Measurements from ENCODE around the gene CTNNBL1.
"Not testable (repeated sequence)": the region's sequence is repeated elsewhere in the genome, so short reads cannot be mapped to it uniquely, and the experiment has no call there.

The CTNNBL1 gene

DNA sequence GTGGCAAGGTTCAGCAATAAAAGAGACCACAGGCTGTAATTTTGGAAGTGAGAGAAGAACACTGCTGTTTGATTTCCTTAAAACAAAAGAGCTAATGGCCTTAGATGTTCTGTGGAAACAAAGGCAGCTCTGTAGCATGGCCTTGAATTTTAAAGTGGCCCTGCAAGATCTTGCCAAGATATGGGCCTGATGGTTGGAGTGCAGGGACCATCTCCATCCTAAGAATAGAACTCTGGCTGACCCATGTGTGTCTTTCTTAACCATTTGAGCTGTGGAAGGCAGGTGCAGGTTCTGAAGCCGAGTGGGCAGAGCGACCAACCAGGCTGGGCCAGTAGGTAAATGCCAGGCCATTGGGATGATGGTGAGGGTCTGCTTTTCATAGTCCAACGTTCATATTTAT is 135.3 kb downstream of the CTNNBL1 start:
- no peak for DNase-seq

DNA sequence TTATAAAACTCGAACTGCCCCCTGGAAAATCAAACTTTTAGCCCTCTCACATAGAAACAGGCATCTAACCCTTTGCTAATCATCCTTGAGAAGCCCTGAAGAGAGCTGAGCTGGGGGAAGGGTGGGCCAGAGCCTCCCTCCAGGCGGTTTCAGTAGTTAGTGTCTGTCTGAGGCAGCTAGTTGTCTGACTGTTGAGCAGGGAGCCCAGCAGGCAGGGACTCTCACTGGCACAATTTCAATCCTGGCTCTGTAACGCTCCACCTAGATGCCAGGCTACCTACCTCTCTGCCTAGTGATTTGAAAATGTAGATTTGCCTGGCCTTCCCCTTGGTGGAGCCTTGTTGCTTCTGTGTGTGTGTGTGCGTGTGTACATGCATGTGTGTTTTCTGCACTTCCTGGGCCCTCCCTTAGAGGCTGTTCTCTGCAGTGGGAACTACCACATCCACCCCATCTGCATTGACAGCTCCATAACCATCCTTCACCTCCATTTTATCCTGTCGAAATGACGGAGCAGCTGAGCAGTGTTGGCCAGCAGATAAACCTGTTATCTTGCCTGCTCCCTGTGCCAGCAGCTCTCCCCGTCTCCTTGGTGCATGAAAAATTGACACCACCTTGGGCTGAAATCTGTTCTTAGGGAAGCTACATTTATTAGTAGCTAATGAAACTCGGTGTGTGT is 139.5 kb downstream of the CTNNBL1 start:
- DNase-seq, result no peak

DNA sequence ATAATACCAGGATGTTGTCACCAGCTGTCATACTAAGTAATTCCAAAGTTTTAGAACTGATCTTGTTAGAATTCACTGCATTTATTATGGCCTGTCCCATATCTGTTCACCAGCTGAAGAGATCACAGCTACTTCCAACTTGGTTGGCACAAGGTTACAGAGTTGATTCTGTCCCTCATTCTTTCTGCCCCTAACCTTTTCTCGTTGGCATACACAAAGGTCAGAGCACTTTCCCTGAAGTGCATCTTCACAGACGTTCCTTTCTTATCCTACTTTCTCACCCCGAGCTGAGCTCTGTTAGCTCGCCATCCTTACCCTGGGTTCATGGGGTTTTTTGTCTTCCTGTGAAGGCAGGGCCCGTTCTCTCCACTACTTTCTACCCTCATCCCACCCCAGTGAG is 143.1 kb downstream of the CTNNBL1 start:
- DNase-seq, result no peak

DNA sequence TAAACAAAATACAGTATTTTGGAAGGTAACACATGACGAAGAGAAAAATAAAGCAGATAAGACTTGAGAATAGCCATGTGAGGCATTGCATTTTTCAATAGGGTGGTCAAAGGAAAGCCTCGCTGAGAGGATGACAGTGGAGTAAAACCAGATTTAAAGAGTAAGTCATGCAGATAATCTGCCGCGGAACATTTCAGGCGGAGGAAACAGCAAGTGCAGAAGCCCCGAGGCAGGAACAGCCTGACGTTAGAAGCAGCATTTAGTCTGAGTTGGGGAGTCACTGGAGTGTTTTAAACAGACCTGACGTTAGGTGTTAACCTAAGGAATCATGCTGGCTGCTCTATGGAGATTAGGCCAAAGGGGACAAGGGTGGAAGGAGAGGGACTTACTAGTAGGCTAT is 144.1 kb downstream of the CTNNBL1 start:
- no peak for DNase-seq

DNA sequence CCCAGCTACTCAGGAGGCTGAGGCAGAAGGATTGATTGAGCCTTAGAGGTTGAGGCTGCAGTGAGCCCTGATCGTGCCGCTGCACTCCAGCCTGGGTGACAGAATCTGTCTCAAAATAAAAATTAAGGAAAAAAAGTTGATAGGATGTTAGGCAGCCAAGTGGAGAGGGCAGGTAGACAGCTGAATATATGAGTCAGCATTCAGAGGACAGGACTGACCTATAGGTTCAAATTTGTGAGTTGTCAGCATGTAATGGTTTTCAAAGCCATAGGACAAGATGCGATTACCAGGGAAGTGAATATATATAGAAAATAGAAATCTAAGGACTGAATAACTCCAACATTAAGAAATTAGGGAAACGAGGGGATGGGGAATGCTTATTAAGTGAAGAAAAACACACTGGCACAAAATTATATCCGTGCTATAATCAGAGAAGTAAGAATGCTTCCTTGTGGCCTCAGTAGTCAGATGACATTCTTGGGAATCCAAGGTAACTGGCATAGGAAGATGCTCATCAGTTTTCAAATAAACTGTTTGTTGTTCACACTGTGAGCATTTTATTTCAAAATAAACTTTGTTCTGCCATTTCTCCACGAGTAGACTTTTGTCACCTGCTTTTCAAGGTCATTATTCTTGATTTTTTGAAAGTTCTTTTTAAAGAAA is 145.1 kb downstream of the CTNNBL1 start:
- no peak for DNase-seq

DNA sequence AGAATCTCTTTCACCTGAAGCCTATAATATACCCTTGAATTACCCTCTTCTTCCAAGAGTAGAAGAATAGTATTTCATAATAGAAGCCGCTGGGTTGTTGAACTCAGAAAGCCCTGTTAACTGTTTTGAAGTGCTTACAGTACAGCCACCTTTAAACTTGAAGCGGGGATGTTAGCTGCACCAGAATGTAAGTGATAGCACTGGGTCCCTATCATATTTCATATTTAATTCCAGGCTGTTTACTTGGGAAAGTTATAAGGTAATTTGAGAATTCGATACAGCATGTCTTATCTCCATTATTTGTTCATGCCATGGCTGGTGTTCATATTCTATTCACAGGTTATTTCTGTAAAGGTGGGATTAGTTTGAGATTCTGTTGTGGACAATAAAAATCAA is 145.6 kb downstream of the CTNNBL1 start:
- no peak for DNase-seq

DNA sequence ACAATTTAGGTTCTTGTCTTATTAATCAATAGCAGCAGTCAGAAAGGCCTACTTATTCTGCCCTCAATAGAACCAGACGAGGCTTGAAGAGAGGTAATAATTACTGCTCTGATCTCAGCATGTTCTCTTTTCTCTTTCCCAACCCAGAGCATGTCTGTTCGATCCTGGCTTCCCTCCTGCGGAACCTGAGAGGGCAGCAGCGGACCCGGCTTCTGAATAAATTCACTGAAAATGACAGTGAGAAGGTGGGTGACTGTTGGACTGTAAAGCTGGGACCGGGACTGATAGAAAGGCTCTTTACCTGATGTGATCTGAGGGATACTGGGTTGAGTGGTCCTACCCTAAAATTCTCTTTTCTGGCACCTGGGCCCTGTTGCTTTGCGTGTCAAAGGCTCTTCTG is 146.1 kb downstream of the CTNNBL1 start:
- DNase-seq, result no peak

DNA sequence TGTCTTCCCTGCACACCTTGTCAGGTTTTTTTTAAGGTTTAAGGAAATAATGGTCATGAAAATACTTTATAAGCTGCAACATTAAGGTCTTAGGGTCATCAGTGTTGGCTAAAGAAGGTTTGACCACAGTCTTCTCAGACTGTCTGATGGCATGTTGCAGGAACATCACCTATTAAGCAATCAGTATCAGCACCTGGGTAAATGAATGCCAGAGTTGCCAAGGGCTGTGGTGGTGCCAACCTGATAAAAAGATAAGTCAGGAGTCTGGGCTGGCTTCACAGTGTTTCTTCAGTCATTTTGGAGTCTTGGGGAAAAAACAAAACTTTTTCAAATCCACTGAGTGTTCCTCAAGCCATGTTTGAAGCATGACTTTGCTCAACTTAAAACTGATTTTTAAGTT is 147.6 kb downstream of the CTNNBL1 start:
- DNase-seq, result no peak

DNA sequence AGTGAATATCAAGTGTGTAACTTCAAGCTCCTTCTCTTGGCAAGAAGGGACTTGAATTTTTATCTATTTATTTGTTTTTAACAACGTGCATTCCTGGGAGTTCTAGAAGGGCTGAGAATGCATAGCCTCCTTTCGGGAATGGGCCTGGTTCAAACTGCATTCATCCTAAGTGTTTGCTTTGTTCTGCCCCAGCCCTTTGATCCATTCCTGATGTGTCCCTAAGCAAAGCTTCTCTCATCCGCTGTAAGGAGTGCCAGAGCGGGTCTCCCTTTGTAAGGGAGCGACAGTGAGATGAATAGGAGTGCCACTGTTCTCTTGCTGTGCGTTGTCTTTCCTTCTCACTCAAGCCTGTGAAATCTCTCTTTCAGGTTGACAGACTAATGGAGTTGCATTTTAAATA is 148.1 kb downstream of the CTNNBL1 start:
- no peak for DNase-seq

DNA sequence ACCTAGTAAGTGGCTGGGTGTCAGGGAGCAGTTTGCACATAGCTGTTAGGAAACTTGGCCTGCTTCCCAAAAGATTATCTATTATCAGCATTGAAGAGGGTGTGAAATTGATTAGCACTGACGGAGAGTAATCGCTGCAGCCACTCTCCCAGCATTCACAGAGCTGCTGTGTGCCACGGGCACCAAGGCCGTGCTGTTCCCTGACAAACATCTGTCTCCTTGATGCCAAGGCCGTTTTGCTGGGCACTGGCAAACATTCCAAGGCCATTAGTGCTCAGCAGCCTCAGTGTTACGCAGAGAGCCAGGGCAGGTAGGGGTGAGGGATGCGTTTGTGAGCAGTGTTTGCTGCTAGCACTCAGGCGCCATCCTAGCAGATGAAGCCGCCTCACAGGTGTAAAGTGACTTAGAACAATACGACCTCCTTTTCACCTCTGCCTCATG is 151.4 kb downstream of the CTNNBL1 start:
- DNase-seq, result no peak

DNA sequence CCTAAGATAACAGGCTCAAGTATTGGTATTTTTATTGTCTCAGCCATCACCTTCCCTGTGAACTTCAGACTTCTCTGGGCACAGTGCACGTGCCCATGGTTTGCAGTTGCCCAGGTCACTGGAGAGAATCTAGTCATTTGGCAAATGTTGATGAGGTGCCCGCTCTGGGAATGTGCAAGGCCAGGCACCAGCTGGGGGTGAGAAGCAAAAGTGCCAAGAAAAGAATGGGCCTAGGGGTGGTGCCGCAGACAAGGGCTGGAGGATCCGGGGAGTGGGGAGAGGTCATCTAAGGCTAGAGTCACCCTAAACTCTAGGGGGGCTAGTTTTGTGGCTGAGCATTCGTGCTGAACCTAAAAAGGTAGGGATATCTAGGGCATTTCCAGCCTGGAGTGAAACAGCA is 152.0 kb downstream of the CTNNBL1 start:
- no peak for DNase-seq

DNA sequence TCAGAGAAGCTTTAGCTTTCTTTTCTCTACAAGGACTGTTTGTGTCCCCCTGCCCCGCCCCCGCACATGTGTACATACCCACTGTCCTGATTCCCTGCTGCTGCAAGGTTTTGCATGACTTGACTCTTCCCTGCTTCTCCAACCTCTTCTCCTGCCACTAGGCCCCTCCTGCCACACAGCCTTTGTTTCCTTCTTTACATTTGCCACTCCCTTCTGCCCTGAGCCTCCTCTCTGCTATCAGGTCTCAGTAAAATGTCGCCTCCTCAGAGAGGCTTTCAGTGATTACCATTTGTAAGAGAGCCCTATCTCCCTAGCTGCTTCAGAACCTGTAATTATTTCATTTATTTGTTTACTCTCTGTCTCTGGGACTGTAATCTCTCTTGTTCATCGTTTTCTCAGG is 152.7 kb downstream of the CTNNBL1 start:
- DNase-seq, result no peak

DNA sequence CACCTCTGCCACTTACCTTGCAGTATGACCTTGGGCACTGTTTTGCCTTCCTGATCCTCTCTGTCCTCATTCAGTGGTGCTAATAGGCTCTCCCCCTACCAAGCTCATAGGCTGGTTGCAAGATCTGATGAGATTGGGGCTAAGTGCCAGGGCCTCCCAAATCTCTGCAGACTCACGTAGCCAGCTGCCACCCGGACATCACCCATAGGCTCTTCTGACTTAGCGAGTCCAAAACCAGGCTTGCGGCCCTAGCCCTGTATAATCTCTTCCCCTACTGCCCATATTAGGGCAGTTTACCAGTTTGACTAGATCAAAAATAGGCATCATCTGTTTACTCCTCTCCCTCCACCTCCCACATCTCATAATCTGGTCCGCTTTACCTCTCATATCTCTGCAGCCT is 154.9 kb downstream of the CTNNBL1 start:
- no peak for DNase-seq

DNA sequence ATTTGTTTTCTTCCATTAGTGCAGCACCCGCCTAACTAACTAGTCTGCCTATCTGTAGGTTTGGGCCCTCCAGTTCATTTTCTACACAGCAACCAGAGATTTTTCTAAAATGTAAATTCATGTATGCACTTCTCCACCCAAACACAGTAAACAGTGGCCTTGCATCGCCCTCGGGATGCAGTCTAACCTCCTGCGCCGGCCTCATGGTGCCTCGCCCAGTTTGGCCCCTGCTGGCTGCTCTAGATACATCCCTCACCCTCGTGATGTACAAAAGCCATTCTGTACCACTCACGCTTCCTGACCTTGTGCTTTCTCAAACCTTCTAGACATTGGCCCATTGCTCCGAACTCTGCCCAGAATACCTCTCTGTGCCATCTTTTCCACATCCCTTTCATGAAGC is 155.3 kb downstream of the CTNNBL1 start:
- no peak for DNase-seq

DNA sequence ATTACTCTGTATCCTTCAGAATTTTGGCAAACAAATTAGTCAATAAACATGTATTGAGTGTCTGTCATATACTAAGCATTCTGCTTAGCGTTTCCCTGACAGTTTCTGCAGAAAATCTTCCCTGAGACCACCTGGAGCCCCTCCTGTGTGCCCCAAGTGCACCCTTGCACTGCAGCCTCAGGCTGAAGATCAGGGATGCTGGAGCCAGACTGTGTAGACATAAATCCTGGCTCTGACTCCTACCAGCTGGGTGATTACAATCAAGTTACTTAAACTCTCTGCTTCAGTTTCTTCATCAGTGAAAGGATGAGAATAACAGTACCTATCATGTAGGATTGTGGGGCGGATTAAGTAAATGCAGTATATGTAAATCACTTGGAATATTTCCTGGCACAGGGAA is 155.7 kb downstream of the CTNNBL1 start:
- DNase-seq, result no peak

DNA sequence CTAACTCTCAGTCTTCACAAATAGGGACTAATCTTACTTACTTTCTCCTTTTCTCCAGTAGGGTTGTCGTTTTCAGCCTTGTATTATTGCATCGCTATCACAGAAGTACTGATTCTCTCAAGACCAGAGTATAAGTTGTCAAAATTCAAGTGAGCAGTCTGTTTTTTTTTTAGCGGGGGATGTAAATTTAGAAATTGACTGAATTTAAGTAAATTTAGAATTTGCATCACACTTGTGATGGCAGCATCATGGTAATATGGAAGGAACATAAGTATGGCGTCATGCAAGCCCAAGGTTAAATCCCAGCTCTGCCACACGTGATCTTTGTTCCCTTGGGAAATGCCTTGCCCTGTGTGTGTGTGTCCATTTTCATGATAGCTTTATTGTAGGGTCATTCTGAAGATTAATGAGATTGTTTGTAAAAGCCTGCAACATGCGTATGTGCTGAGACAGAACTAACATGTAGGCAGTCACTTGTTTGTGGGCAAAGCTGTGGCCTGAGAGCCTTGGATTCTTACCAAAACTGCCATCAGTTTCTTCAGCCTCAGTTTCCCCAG is 156.3 kb downstream of the CTNNBL1 start:
- DNase-seq, result no peak

DNA sequence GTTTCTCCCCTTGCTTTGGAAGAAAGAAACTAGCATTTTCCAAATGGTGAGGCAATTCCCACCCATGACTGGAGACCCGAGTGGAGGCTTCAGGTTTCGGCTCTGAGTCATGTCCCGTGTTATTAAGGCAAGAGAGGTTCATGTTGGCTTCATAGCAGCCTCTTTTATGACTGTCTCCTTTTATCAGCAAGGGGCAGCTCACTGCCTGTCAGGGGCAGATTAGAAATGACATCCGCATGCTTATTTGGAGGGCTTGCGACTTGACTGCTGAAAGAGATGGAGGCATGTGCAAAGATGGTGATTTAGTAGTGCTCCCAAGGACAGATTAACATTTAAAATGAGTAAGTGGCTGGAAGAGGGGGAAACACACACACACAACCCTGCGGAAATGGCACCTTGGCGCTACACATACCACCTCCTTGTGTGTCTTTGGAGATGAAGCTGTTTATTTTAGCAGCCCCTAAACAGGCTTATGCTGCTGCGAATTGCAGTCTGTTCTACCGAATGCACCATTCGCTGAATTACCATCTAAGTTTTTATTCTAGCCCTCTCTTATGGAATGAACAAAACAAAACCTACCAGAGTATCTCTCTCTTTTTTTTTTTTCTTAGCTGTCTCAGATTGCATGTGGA is 157.0 kb downstream of the CTNNBL1 start:
- DNase-seq, result no peak

DNA sequence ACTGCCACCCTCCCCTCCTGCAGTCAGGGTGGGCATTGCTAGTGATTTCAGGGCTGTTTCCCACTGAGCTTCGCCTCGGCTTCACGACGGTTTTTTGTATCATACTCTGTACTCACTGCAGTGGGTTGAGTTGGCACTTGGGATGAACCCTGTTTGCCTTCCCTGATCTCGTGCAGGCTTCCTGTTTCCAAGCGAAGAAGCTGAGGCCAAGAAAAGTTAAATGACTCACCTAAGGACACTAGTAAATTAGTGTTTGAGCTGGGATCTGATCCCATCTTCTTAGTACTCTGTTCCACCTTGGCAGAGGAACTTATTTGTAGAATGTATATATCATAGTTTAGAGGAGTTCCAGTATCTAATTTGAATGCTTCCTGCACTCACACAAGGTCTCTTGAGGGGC is 158.8 kb downstream of the CTNNBL1 start:
- no peak for DNase-seq

DNA sequence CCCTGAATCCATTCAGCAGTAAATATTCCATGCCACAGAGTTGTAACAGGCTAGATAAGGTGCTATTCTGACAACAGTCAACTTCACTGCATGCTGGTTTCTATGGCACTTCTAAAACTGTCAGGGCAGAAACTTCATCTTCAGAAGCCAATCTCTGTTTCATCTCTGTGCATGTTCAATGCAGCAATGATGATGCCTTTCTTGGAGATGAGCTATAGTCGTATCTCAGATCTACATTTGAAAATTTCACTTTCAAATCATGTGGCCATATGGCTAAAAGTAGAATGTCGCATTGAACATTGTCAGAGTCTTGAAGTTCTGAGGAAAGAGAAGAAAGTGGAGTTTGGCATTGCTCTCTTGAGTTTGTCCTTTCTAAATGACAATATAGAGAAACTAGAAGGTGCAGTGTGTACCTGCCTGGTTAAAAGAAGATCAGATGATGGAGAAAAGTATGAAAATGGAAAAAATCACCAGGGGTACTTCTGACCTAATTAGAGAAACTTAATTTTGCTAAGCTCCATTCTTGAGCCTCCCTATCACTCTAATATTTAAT is 160.1 kb downstream of the CTNNBL1 start:
- DNase-seq, result no peak

DNA sequence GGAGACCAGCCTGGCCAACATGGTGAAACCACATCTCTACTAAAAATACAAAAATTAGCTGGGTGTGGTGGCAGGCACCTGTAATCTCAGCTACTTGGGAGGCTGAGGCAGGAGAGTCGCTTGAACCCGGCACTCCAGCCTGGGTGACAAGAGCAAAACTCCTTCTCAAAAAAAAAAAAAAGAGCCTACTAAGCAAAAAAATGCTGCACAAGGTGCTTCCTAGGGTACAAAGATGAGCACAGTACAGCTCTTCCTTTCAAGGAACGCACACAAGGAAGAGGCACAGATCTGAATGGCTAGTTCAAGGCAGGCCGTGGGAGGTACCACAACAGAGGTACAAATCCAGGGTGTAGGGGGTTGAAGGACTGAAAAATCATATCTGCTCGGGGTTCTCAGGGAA is 162.2 kb downstream of the CTNNBL1 start:
- DNase-seq, result not testable (repeated sequence)

DNA sequence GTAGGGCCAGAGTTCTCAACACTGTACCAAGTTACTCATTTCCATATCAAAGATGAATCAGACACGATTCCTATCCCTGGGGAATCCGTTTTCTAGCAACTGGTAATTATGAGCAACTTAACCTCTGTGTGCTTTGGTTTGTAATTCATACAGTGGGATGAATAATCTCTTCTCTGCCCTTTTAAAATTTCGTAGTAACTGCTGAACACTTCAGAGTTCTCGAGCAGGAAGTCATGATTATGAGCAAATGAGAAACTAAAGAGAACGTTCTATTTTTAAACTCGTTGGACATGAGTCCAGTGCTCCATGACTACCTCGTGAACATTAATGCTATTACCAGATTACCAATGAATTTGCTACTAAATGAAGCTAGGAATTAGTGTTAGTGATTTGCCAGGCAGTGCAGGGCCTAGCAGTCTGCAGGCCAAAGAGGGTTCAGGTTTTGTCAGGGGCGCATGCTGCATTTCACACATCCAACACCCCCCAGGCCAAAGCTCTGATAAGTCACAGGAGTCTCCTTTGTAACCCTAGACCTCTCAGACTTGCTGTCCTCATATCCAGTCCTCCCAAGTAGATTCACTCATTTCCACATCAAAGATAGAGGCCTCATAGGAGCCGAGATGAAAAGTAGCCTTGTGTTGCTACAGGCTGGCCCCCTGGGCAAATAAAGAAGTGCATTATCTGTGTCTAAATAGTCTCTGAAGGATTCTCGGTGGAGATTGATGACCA is 163.3 kb downstream of the CTNNBL1 start:
- DNase-seq, result no peak

DNA sequence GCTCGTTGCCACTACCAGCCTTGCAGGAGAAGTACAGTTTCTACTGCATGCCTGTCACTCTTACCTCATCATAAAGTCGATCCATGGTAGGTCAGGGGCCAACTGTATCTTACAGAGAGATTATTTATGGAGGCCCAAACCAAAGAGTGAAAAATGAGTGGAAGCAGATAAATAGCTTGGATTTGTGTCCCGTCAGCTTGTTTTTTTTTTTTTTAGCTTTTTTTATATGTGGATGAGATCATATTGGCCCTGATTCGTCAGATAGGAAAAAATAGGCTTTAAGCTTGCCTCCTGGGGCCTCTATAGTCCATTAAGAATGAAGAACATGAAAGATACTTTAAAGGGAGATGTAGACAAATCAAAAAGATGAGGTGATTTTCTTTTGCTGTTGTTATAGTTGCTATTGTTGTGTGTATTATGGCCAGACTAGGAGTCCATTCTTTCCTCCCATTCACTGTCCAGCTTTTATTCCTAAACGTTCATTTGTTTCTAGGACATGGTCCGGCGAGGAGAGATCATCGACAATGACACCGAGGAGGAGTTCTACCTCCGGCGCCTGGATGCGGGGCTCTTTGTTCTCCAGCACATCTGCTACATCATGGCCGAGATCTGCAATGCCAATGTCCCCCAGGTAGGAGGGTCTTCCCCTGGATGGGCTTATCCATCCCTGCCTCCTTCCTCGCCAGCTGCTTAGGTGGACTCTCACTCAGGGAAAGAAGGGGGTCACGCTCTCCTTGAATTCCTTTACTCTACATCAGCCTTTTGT is 165.8 kb downstream of the CTNNBL1 start:
- DNase-seq, result no peak

All from GF-D8 (cell line).